Psoas muscle (tissue), 8 donors: ENCODE measurements around the gene CNNM4. TPM values are rescaled to one million over a fixed set of nuclear protein-coding genes. Genes with fewer than 3 reads are reported as not detected.

Source experiments
- ATAC-seq, 4 donors: fragments of 200-7000 bp; cut with Tn5 transposase; one replicate each; pipeline ENCODE4 v1.9.1; 2020; ENCODE audit warnings: moderate library complexity in 3 of 4, mild to moderate bottlenecking in 2 of 4
- DNase-seq, 2 donors: peaks; one replicate each; pipeline ENCODE4 v3.0.0-alpha.2; 2020
- H3K27ac ChIP-seq: fragments of 200-600 bp; one replicate; pipeline ENCODE4 v1.8.0; 2022
- H3K27me3 ChIP-seq, 3 donors: fragments of 200-600 bp in 1 of 3; one replicate each; pipeline versions ENCODE4 v1.6.1 to v1.8.0; 2013 to 2022; ENCODE audit warnings: low read length in 2 of 3, mild to moderate bottlenecking in 2 of 3, moderate library complexity in 1 of 3; ENCODE audit not compliant: insufficient read depth in 3 of 3
- H3K36me3 ChIP-seq, 2 donors: fragments of 200-600 bp in 1 of 2; one replicate each; pipeline versions ENCODE4 v1.6.1 to v1.8.0; 2013 to 2022; ENCODE audit warnings: low read depth in 1 of 2, mild to moderate bottlenecking in 1 of 2, moderate library complexity in 1 of 2; ENCODE audit not compliant: insufficient read depth in 1 of 2
- H3K4me1 ChIP-seq: fragments of 200-600 bp; one replicate; pipeline ENCODE4 v1.8.0; 2022
- H3K4me3 ChIP-seq: fragments of 200-600 bp; one replicate; pipeline ENCODE4 v1.8.0; 2022; ENCODE audit warnings: mild to moderate bottlenecking
- H3K9me3 ChIP-seq: fragments of 200-600 bp; one replicate; pipeline ENCODE4 v1.8.0; 2022
- CTCF ChIP-seq: fragments of 200-600 bp; IDR thresholded peaks from one replicate; pipeline ENCODE4 v1.8.0; 2022; ENCODE audit warnings: antibody characterized with exemption
- WGBS, 3 donors: extraction: QIAGEN DNeasy Blood & Tissue Kit; methylation state at CpG; one replicate each; pipeline versions ENCODE4 v1.1.6 to v1.1.7; 2013; 5-methylcytosine and 5-hydroxymethylcytosine counted together
- intact Hi-C, 2 donors: fragments of 100-400 bp; cut with DNase I; formaldehyde crosslinking; loops; one replicate each; pipeline versions ENCODE4 v1.11.0 to v1.14.2; 2022
- long read RNA-seq, 2 donors: library from polyadenylated mRNA; unstranded; transcript quantifications; one replicate each; pipeline ENCODE4 v2.0.0, GENCODE V29; 2021
- polyA plus RNA-seq, 3 donors: library from polyadenylated mRNA; stranded (reverse); fragments of 200-250 nt; gene quantifications; one replicate each; pipeline ENCODE4 v1.2.3, GENCODE V29; 2013
- total RNA-seq, 4 donors: library from RNA; stranded (reverse); fragmentation: NEBNext Ultra II Directional in 2 of 4; extraction: Animal tissue kit (Norgen Biotek cat#: 25700) in 2 of 4; gene quantifications; one replicate each; pipeline versions ENCODE4 v1.2.1 to v1.2.4, GENCODE V29; 2021 to 2023
- donor health status: healthy with polysubstance abuse.
- donor health status: DM: no; HTN: no; CAD: no; lungs with moderate emphysema.
- donor health status: Bipolar disorder and iron deficiency.
- donor health status: healthy.
- donor health status: DM: yes; HTN: yes; CAD: no.
- donor health status: DM: no; HTN: no; CAD: no.
- donor health status: DM: no; HTN: no; CAD: no.
- donor health status: DM: yes; HTN: yes; CAD: no.

Gene CNNM4
- 10 to 100 TPM in 3 of 4 donors, 1 to 10 TPM in 1; 9.9 to 28.8 (median 14.3) TPM for total RNA-seq
- 10 to 100 TPM in 1 of 3 donors, 1 to 10 TPM in 2; 2.7 to 13.6 (median 4.1) TPM for polyA plus RNA-seq
- long read RNA-seq, donor 1, partial matches to known transcripts = 2 of 2 reads
- long read RNA-seq, donor 1, other reads (novel, unspliced or antisense) = 0 of 2 reads
- long read RNA-seq, donor 2, partial matches to known transcripts = 3 of 16 reads
- long read RNA-seq, donor 2, other reads (novel, unspliced or antisense) = 13 of 16 reads

GRCh38 chr2:96760036-96760985, at the start of gene CNNM4:
TSS of gene CNNM4 (plus strand) at chr2:96760902. CDS start at chr2:96761000, 98 bp downstream.
- ATAC-seq (peak; percentile 93 to 96 (median 94)), DNase-seq (peak; percentile 95 to 97)
- WGBS, 3 donors = 4 to 11% (median 7%) methylated on average over 23 to 62 of the region's 62 CpGs
- no peaks in the 10 kb centered on the region for H3K36me3 ChIP-seq
- peak within 1 kb of the TSS; percentile 70 for H3K4me3 ChIP-seq
- intact Hi-C loops = loop anchor here (2.0 to 10.0 kb wide), 3 partner anchors 20 to 126 kb away; partner anchors contain the start of genes KANSL3 (in 2 of the 2) and LMAN2L (in 1 of the 2)
- no peaks in the 10 kb centered on the region for H3K9me3 ChIP-seq
- H3K4me1 ChIP-seq = peaks cover 34% of the 10 kb centered on the region
- TF ChIP-seq CTCF = no peak
- H3K27me3 ChIP-seq = no peaks in the 10 kb centered on the region
- H3K27ac ChIP-seq = peak within 1 kb of the TSS; percentile 76

- 84 to 94% (median 89%) methylated on average over 3 of the region's 3 CpGs for WGBS, 3 donors
- ATAC-seq (no peak), DNase-seq (no peak)
- H3K9me3 ChIP-seq = no peaks in the 10 kb centered on the region
- H3K4me1 ChIP-seq = no peaks in the 10 kb centered on the region
- TF ChIP-seq CTCF = no peak
- no peak overlapping the region for H3K4me3 ChIP-seq
- intact Hi-C loops = no loop called here
- H3K36me3 ChIP-seq = peaks cover 19 to 88% of the 10 kb centered on the region in 2 donors
- H3K27ac ChIP-seq = no peak overlapping the region
- no peaks in the 10 kb centered on the region for H3K27me3 ChIP-seq
Measured at GRCh38 chr2:96710985-96711384, 49.7 kb upstream of the CNNM4 start.

GRCh38 chr2:96715658-96716057, 45.0 kb upstream of the CNNM4 start:
- intact Hi-C loops = no loop called here
- TF ChIP-seq CTCF = no peak

GRCh38 chr2:96716388-96716787, 44.3 kb upstream of the CNNM4 start:
- ATAC-seq = no peak
- H3K9me3 ChIP-seq = no peaks in the 10 kb centered on the region
- H3K4me1 ChIP-seq = no peaks in the 10 kb centered on the region
- no peak overlapping the region for H3K27ac ChIP-seq
- H3K4me3 ChIP-seq = no peak overlapping the region
- peaks cover 8 to 74% of the 10 kb centered on the region in 2 donors for H3K36me3 ChIP-seq
- intact Hi-C loops = no loop called here
- DNase-seq = no peak
- no peaks in the 10 kb centered on the region for H3K27me3 ChIP-seq
- TF ChIP-seq CTCF = no peak

More at GRCh38 chr2:96715658-96716057, 45.0 kb upstream of the CNNM4 start:
- Histone ChIP-seq H3K4me3 (no peak overlapping the region), H3K27me3 (no peaks in the 10 kb centered on the region), H3K4me1 (no peaks in the 10 kb centered on the region), H3K27ac (no peak overlapping the region), H3K36me3 (peaks cover 8 to 78% of the 10 kb centered on the region in 2 donors), H3K9me3 (no peaks in the 10 kb centered on the region)
- ATAC-seq = no peak
- no peak for DNase-seq
- 90 to 91% (median 90%) methylated on average over 5 of the region's 5 CpGs for WGBS, 3 donors
